IMR-90 (cell line): ENCODE data around the gene GOLT1B. TPM values are rescaled to one million over a fixed set of nuclear protein-coding genes. Genes with fewer than 3 reads are reported as not detected.

ENCODE experiments used
- ATAC-seq: fragments of 200-7000 bp; cut with Tn5 transposase; 2 replicates; pipeline ENCODE4 v1.9.1; 2020; ENCODE audit warnings: low read depth, mild to moderate bottlenecking, moderate library complexity
- BruUV-seq: library from RNA; stranded (reverse); fragments of 400-500 nt; replicated peaks from 2 replicates; lab custom pipeline; 2021; lab: Mats Ljungman, UMichigan
- CTCF ChIA-PET: fragments of 300-600 bp; formaldehyde crosslinking; extraction: SDS; loops from one replicate; lab custom pipeline; 2021; ENCODE audit warnings: antibody characterized with exemption; lab: Yijun Ruan, JAX
- POLR2A ChIA-PET: fragments of 300-600 bp; sonication (Branson Sonifier 250); formaldehyde crosslinking; loops from one replicate; lab custom pipeline; 2022; ENCODE audit warnings: antibody characterized with exemption; ENCODE audit not compliant: unreplicated experiment; lab: Charles Lee
- DNase-seq: peaks from one replicate; pipeline ENCODE4 v3.0.0; 2013
- H2AFZ ChIP-seq: replicated peaks from 2 replicates; pipeline ENCODE3; 2013; ENCODE audit warnings: low read length, mild to moderate bottlenecking; ENCODE audit not compliant: poor library complexity
- H2AK5ac ChIP-seq: 2 replicates; pipeline ENCODE4 v1.6.1; 2013; ENCODE audit warnings: low read depth, low read length, inconsistent platforms
- H2AK9ac ChIP-seq: replicated peaks from 2 replicates; pipeline ENCODE3; 2013; ENCODE audit warnings: mild to moderate bottlenecking, low read depth, low read length, moderate library complexity; ENCODE audit not compliant: poor library complexity
- H2BK120ac ChIP-seq: 2 replicates; pipeline ENCODE4 v1.6.1; 2013; ENCODE audit warnings: low read depth, low read length, inconsistent platforms
- H2BK15ac ChIP-seq: 3 replicates; pipeline ENCODE4 v1.6.1; 2013; ENCODE audit warnings: low read depth, low read length, inconsistent platforms
- H2BK20ac ChIP-seq: 2 replicates; pipeline ENCODE4 v1.6.1; 2013; ENCODE audit warnings: low read depth, mild to moderate bottlenecking, inconsistent platforms, low read length, moderate library complexity
- H2BK5ac ChIP-seq: 2 replicates; pipeline ENCODE4 v1.6.1; 2013; ENCODE audit warnings: mild to moderate bottlenecking, low read depth, low read length, inconsistent platforms; ENCODE audit not compliant: poor library complexity, severe bottlenecking
- H3K14ac ChIP-seq: replicated peaks from 2 replicates; pipeline ENCODE4 v1.6.1; 2013; ENCODE audit warnings: low read depth, low read length, inconsistent platforms
- H3K18ac ChIP-seq: 2 replicates; pipeline ENCODE4 v1.6.1; 2013; ENCODE audit warnings: low read depth, low read length, control low read depth
- H3K23ac ChIP-seq: 2 replicates; pipeline ENCODE4 v1.6.1; 2013; ENCODE audit warnings: low read depth, low read length, inconsistent platforms
- H3K27ac ChIP-seq: 2 replicates; pipeline ENCODE4 v1.5.1; 2013; ENCODE audit warnings: mild to moderate bottlenecking, control low read depth, low read length; ENCODE audit not compliant: insufficient read depth
- H3K27me3 ChIP-seq: 2 replicates; pipeline ENCODE4 v1.6.1; 2013; ENCODE audit warnings: low read length; ENCODE audit not compliant: control insufficient read depth, insufficient read depth
- H3K36me3 ChIP-seq: 2 replicates; pipeline ENCODE4 v1.6.1; 2013; ENCODE audit warnings: low read length, mixed read lengths; ENCODE audit not compliant: control insufficient read depth, insufficient read depth
- H3K4ac ChIP-seq: 2 replicates; pipeline ENCODE4 v1.6.1; 2013; ENCODE audit warnings: low read depth, low read length, inconsistent platforms
- H3K4me1 ChIP-seq: 2 replicates; pipeline ENCODE4 v1.6.1; 2013; ENCODE audit warnings: low read length, mixed read lengths; ENCODE audit not compliant: control insufficient read depth, insufficient read depth
- H3K4me2 ChIP-seq: 2 replicates; pipeline ENCODE4 v1.6.1; 2013; ENCODE audit warnings: low read depth, mild to moderate bottlenecking, control low read depth, low read length, moderate library complexity
- H3K4me3 ChIP-seq: 2 replicates; pipeline ENCODE4 v1.5.1; 2013; ENCODE audit warnings: low read depth, mild to moderate bottlenecking, control low read depth, low read length, moderate library complexity; ENCODE audit not compliant: insufficient read depth
- H3K56ac ChIP-seq: 2 replicates; pipeline ENCODE4 v1.6.1; 2013; ENCODE audit warnings: low read length, inconsistent platforms; ENCODE audit not compliant: insufficient read depth; ENCODE audit errors: extremely low read depth
- H3K79me1 ChIP-seq, 2 experiments: 2 replicates each; pipeline ENCODE4 v1.6.1; 2013; ENCODE audit warnings: low read length in 2 of 2, inconsistent platforms in 1 of 2, low read depth in 1 of 2
- H3K9ac ChIP-seq: 2 replicates; pipeline ENCODE4 v1.6.1; 2013; ENCODE audit warnings: low read depth, low read length, control low read depth
- H3K9me1 ChIP-seq: 2 replicates; pipeline ENCODE4 v1.6.1; 2013; ENCODE audit warnings: low read length, inconsistent platforms; ENCODE audit not compliant: insufficient read depth
- H3K9me3 ChIP-seq: 2 replicates; pipeline ENCODE4 v1.6.1; 2013; ENCODE audit warnings: low read length; ENCODE audit not compliant: control insufficient read depth, insufficient read depth
- H4K20me1 ChIP-seq: 2 replicates; pipeline ENCODE4 v1.6.1; 2013; ENCODE audit warnings: low read length, inconsistent platforms; ENCODE audit not compliant: insufficient read depth
- H4K5ac ChIP-seq: 2 replicates; pipeline ENCODE4 v1.6.1; 2013; ENCODE audit warnings: mild to moderate bottlenecking, low read depth, low read length, control low read depth
- H4K8ac ChIP-seq, 2 experiments: 2 replicates each; pipeline ENCODE4 v1.6.1; 2013; ENCODE audit warnings: low read depth in 2 of 2, low read length in 2 of 2, control low read depth in 1 of 2, inconsistent platforms in 1 of 2
- H4K91ac ChIP-seq: 2 replicates; pipeline ENCODE4 v1.6.1; 2013; ENCODE audit warnings: low read depth, low read length, inconsistent platforms; ENCODE audit not compliant: insufficient read depth
- CEBPB ChIP-seq: IDR thresholded peaks from 2 replicates; pipeline ENCODE4 v1.6.1; 2012; ENCODE audit warnings: low read depth, low read length, improper control_type of control experiment
- CHD1 ChIP-seq: IDR thresholded peaks from 2 replicates; pipeline ENCODE4 v1.6.1; 2012; ENCODE audit warnings: low read depth, low read length, improper control_type of control experiment
- ELK1 ChIP-seq: fragments of 150-350 bp; IDR thresholded peaks from 2 replicates; pipeline ENCODE4 v1.6.1; 2016; ENCODE audit warnings: low read depth, mild to moderate bottlenecking, low read length, moderate library complexity, borderline replicate concordance
- MAFK ChIP-seq: IDR thresholded peaks from 2 replicates; pipeline ENCODE4 v1.6.1; 2012; ENCODE audit warnings: low read depth, low read length, improper control_type of control experiment
- MAZ ChIP-seq: IDR thresholded peaks from 2 replicates; pipeline ENCODE4 v1.6.1; 2012; ENCODE audit warnings: low read depth, mild to moderate bottlenecking, low read length, improper control_type of control experiment, moderate library complexity, borderline replicate concordance
- MXI1 ChIP-seq: IDR thresholded peaks from 2 replicates; pipeline ENCODE4 v1.6.1; 2012; ENCODE audit warnings: low read depth, mild to moderate bottlenecking, low read length, moderate library complexity, borderline replicate concordance
- NFE2L2 ChIP-seq: fragments of 150-350 bp; IDR thresholded peaks from 2 replicates; pipeline ENCODE4 v1.6.1; 2016; ENCODE audit warnings: low read depth, mild to moderate bottlenecking, low read length
- RAD21 ChIP-seq: IDR thresholded peaks from 2 replicates; pipeline ENCODE4 v1.6.1; 2012; ENCODE audit warnings: low read length, improper control_type of control experiment
- RCOR1 ChIP-seq: IDR thresholded peaks from 2 replicates; pipeline ENCODE4 v1.6.1; 2012; ENCODE audit warnings: mild to moderate bottlenecking, low read length, improper control_type of control experiment; ENCODE audit not compliant: insufficient replicate concordance
- SMC3 ChIP-seq: fragments of 150-350 bp; IDR thresholded peaks from 2 replicates; pipeline ENCODE4 v1.6.1; 2016; ENCODE audit warnings: low read depth, mild to moderate bottlenecking, antibody characterized with exemption, low read length, moderate library complexity
- WGBS, 2 experiments: methylation state at CpG; one replicate each; pipeline versions ENCODE4 v1.1.5 to v1.1.7; 2013; ENCODE audit warnings: missing lambda C conversion rate in 2 of 2; ENCODE audit not compliant: insufficient read length in 1 of 2; ENCODE audit errors: extremely low coverage in 2 of 2; 5-methylcytosine and 5-hydroxymethylcytosine counted together
- dilution Hi-C: fragments of 300-500 bp; cut with HindIII; formaldehyde crosslinking; loops from one replicate; pipeline ENCODE4 v1.14.3; 2018; ENCODE audit warnings: low sequenced_read_pairs; ENCODE audit not compliant: unreplicated experiment
- in situ Hi-C: fragments of 300-500 bp; cut with MboI; formaldehyde crosslinking; loops from 3 replicates; pipeline ENCODE4 v1.14.3; 2019; ENCODE audit warnings: low sequenced_read_pairs, inconsistent platforms, mixed read lengths
- intact Hi-C: fragments of 100-400 bp; cut with micrococcal nuclease; formaldehyde crosslinking; loops from 2 replicates; pipeline ENCODE4 v1.10.0; 2022
- polyA plus RNA-seq, 3 experiments: library from polyadenylated mRNA; depleted of rRNA; stranded (reverse); fragments of >200 nt; gene quantifications; 2 replicates each; pipeline ENCODE4 v1.2.3, GENCODE V29; 2012; ENCODE audit warnings: low replicate concordance in 1 of 3
- total RNA-seq: library from RNA; depleted of rRNA; stranded (reverse); fragments of >200 nt; gene quantifications from 2 replicates; pipeline ENCODE4 v1.2.3, GENCODE V29; 2012

The GOLT1B gene
- total and polyA plus RNA-seq, 2 of the 4 experiments (the other 2 are of a cell fraction) = 27.2 to 50.5 TPM

GRCh38 chr12:21561158-21561557, 59.6 kb downstream of the GOLT1B start:
- H3K4me1 ChIP-seq = no peaks in the 10 kb centered on the region
- no peak overlapping the region for H2BK15ac ChIP-seq
- H3K18ac ChIP-seq = no peak overlapping the region
- intact Hi-C loops = no loop called here
- ChIA-PET CTCF (interaction anchor here (1.1 kb wide), 1 partner anchor 9 kb away, joined by 3 read pairs; no protein-coding TSS in a partner anchor), POLR2A (no interaction called here)
- dilution Hi-C loops = no loop called here
- DNase-seq (no peak), ATAC-seq (no peak)
- H3K27ac ChIP-seq = no peak overlapping the region
- no peak overlapping the region for H2BK5ac ChIP-seq
- no peak overlapping the region for H3K14ac ChIP-seq
- no peak overlapping the region for H2BK120ac ChIP-seq
- no peak overlapping the region for H4K91ac ChIP-seq
- H2AK9ac ChIP-seq = no peak overlapping the region
- TF ChIP-seq MXI1 = no peak
- no peak for TF ChIP-seq SMC3
- no peak for TF ChIP-seq CEBPB
- TF ChIP-seq CHD1 = no peak
- TF ChIP-seq NFE2L2 = no peak
- TF ChIP-seq RAD21 = no peak
- no peak for TF ChIP-seq MAFK
- TF ChIP-seq ELK1 = no peak
- TF ChIP-seq RCOR1 = no peak
- no peak for TF ChIP-seq MAZ
- no peak overlapping the region for H3K4me3 ChIP-seq
- H3K56ac ChIP-seq = no peak overlapping the region
- BruUV-seq = no TSS peak
- no peaks in the 10 kb centered on the region for H3K79me1 ChIP-seq
- H3K9me1 ChIP-seq = no peaks in the 10 kb centered on the region
- WGBS, 2 experiments = no CpG with 5 or more reads among the region's 2 CpGs
- no peaks in the 10 kb centered on the region for H3K36me3 ChIP-seq
- no peak overlapping the region for H2BK20ac ChIP-seq
- H3K27me3 ChIP-seq = no peaks in the 10 kb centered on the region
- H4K20me1 ChIP-seq = no peaks in the 10 kb centered on the region
- H4K5ac ChIP-seq = no peak overlapping the region
- H2AK5ac ChIP-seq = no peak overlapping the region
- no peak overlapping the region for H3K4me2 ChIP-seq
- in situ Hi-C loops = no loop called here
- H4K8ac ChIP-seq = no peak overlapping the region
- no peak overlapping the region for H3K23ac ChIP-seq
- no peak overlapping the region for H2AFZ ChIP-seq
- no peak overlapping the region for H3K9ac ChIP-seq
- H3K9me3 ChIP-seq = no peaks in the 10 kb centered on the region
- H3K4ac ChIP-seq = no peak overlapping the region
